ENCODE data around the gene UCN2.

The UCN2 gene, protein sequence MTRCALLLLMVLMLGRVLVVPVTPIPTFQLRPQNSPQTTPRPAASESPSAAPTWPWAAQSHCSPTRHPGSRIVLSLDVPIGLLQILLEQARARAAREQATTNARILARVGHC

DNA sequence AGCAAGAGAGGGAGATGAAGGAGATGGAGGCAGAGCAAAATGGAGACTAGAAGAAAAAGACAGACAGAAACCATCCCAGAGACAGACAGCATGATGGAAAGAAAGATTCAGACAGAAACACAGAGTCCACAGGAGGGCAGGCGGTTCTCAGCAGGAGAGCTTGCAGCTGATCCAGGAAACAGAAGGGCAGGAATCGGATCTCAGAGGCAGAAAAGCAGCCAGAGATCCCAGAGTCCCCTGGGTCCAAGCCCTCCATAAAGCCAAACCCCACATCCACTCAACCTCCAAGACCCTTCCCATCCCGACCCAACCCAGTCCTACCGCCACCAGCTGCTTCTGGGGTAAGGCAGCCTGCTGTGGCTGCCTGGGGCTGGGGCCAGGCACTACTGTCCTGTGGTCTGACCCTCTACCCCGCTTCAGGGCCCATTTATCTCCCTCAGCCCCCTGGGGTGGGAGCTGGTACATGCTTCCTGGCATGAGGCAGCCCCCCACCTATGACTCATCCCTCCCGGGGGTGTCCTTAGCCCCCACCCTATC is at the start of gene UCN2:
TSS of gene UCN2 (minus strand) at position 400 of the 537 bp plus-strand sequence. CDS start 657 bp downstream, outside the sequence.
- no peak for DNase-seq (ENCODE audit: low spot score)

DNA sequence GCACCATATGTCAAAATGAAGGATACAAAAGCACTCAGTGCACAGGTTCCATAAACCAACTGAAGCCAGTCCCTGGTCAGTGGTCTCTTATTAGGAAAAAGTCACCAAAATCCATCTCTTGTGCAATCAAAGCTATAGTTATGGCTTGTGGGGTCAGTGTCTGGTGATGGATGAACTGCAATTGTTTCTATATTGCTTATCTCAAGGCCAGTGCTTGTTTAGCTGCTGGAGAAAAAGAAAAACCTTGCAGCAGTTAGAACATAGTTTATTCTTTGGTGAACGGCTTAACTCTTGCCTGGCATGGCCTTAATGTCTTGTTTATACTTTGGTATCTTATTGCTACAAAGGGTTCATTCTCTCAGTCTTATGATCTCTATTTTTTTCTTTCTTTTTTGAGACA is 48.7 kb upstream of the UCN2 start:
- DNase-seq (ENCODE audit: low spot score), result no peak

DNA sequence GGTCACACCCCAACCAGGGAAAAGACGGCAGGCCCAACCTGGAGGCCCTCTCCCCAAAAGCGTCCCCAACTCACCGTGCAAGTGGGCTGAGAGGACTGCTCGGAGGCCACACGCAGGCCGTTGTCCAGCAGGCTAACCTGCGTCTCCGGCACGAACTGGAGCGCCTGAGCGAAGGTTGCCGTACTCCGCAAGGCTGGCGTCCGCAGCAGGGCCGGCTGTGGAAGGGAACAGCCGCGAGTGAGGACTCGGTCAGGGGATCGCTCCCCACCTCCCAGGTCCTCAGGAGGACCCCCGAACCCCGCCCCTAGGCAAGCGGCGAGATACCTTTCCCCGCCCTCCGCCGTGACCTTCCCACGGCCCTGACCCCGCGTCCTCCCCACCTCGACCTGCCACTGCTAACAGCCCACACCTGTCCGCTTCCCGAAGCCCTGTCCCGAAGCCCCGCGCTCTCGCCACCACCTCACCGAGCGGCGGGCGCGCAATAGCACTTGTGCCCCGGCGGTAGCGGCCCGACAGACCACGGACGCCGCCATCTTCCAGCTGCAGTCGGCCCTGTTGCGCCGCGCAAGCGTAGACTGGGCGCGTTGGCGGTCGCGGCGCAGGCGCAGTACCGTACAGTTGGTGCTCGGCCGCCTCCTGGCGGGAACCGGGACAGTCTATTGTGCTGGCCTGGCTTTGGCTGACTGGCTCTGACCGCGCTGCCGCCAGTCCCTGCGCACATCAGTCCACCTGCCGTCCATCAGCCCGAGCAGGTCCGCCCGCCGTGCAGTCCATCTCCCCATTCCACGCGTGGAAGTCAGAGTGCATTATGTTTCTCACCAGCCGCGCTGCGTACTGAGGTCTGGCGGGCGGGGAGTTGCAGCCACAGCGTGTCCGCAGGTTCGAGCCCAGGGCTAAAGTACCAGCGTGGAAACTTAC is 45.8 kb upstream of the UCN2 start, which contains the start of gene UQCRC1:
TSS of gene UQCRC1 (minus strand) at position 559 of the 918 bp plus-strand sequence. CDS start at position 533, 26 bp downstream.
- DNase-seq (ENCODE audit: low spot score), result peak; percentile 93

DNA sequence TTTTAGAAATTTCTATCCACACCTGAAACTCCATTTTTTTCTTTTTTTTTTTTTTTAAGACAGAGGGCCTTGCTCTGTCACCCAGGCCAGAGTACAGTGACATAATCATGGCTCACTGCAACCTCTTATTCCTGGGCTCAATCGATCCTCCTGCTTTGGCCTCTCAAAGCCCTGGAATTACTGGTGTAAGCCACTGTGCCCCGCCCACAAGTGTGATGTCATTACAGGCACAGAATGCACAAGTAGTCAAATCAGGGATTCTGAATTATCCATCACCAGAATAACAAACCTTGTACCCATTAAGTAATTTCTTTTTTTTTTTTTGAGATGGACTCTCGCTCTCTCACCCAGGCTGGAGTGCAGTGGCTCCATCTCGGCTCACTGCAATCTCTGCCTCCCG is 43.9 kb upstream of the UCN2 start:
- no peak for DNase-seq (ENCODE audit: low spot score)

DNA sequence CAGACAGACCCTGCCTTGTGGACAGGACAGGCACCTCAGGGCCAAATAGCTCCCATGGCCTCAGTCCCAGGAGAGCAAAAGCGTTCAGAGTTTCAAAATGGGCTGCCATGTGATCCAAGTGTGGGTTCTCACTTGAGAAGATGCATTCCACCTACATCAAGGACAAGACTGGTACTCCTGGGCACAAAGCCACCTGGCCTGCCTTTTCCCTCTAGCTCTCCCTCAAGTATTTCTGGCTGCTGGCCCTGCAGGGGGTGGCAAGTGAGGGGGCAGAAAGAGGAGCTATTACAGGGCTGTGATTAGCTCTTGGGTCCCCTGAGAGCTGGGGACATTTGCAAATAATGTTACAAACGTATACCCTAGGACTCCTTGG is 38.0 kb upstream of the UCN2 start:
- DNase-seq (ENCODE audit: low spot score), result no peak

DNA sequence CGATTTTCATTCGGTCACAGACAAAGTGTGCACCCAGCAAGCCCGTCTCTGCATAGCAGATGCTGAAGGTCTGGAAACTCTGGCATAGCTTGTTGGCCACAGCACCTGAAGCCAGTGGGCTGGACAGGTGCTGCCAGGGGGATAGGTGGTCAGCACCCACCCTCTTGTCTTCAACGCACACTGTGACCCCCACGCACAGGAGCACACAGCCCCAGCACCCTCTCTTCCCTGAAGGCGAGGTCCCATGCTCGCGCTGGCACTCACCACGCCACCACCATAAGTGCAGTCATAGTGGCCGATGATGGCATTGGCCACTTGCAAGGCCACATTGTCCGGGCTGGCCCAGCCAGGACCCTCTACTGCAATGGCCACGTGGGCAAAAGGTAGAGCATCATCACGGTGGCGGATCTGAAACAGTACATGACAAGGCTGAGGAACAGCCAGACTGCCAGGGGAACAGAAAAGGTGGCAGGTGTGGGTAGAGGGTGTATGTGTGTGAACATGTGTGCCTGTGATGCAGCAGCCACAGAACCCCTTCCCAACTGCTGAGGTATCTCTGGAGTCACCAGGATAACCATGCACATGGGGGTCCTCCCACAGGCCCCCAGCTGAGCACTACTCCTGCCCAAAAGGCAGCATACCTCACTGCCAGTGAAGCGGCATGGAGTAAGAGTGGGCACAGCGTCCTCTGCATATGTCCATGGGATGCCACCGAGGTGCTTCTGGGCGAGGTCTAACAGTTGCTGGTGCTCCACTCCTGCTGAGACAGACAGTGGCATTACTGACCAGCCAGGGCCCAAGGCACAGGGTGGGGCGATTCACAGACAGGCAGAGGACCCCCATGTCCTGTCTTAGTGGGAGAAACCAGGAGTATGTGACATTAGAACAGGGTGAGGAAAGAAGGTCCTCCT is 37.4 kb upstream of the UCN2 start:
- DNase-seq (ENCODE audit: low spot score), result no peak

DNA sequence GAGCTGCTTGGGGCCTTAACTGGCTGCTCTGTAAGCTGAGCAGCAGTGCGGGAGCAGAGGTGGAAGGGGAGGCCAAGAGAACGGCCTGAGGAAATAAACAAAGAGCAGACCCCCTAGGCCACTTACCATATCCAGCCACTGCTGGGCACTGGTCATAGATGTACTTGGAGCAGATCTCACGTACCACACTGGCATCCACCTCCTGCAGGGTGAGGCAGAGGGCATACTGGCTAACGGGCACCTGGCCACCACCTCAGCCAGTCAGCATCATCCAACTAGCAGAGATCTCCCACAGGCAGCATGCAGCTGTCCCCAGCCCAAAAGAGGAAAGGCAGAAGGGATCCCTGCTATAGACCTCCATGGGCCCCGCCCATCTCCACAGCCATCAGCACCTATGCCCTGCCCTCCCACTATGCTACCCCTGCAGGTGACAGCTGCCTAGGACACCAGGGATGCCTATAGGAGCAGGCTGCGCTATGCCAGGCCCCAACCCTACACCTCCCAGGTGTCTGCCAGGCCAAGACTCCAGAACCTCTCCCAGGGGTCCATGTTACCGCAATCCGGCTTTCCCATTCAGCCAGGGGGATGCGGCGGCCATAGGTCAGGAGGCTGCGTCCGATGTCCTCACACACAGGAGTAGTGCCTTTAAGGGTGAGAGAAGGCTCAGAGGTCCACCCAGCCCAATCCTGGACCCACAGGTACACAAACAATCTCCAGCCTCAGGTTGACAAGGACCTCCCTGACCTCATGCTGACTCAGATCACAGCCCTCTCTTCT is 36.1 kb upstream of the UCN2 start:
- DNase-seq (ENCODE audit: low spot score), result no peak

DNA sequence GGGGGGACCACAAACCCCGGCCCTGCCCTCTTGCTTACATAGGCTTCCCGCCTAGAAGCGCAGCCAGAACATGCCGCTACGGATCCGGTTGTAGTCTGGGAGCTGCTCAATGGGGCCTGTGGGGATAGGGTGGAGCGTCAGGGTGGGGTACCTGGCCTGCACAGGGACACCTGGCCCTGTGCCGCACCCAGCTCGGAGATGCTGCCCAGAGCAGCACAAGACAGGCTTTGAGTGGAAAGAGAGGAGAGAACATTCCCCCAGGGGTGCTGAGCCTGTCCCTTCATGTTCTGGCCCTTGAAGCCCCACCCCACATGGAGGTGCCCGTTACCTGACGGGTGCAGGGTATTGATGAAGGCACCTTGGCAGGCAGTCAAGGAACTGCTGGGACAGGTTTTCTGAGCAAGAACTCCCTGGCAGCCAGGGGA is 35.5 kb upstream of the UCN2 start:
- DNase-seq (ENCODE audit: low spot score), result no peak

DNA sequence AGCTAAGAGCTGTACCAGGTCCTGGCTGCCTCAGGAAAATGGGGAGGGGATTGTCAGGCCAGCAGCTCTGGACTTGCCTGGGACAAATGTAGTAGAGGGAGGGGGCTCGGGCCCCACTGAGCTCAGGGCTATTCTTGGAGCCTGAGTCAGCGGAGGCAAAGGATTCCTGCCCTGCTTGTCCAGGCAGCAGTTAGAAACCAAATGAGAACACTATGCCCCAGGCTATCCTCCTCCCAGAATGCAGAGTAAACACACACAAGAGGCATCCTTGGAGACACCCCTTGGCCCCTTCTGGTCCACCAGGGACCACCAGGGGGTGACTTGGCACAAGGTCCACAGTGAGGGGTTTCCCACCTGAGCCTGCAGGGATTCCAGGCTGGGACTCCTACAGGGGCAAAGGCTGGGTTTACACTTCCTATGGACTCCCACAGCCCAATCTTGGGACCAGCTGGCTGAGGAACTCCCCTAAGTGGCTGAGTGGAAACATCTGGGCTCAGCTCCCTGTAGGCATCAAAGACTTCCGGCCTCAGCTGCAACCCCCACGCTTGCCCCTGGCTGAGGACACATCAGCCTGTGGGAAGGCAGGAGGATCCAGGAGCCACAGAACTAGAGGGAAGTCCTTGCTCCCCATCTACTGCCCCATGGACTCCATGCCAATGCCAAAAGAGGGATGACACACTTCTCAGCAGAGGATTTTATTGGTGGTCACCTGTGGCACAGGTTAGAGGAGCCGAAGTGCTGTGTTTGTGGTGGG is 34.9 kb upstream of the UCN2 start:
- no peak for DNase-seq (ENCODE audit: low spot score)

DNA sequence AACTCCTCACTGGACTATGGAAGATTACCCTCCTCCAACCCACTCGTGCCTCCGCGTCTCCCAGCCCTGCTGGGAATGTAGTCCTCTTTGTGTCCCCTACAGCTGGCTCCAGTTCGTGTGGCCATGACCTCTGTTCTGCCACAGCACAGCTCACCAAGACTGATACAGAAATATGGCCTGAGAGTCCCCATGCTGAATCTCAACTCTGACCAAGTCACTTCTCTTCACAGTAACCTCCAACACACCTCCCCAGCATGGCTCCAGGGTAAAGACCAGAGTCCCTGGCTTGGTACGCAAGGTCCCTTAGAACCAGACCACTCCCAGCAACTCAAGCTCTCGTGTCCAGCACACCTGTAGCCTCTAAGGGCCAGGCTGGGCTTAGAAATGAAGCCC is 33.8 kb upstream of the UCN2 start:
- DNase-seq (ENCODE audit: low spot score), result no peak

DNA sequence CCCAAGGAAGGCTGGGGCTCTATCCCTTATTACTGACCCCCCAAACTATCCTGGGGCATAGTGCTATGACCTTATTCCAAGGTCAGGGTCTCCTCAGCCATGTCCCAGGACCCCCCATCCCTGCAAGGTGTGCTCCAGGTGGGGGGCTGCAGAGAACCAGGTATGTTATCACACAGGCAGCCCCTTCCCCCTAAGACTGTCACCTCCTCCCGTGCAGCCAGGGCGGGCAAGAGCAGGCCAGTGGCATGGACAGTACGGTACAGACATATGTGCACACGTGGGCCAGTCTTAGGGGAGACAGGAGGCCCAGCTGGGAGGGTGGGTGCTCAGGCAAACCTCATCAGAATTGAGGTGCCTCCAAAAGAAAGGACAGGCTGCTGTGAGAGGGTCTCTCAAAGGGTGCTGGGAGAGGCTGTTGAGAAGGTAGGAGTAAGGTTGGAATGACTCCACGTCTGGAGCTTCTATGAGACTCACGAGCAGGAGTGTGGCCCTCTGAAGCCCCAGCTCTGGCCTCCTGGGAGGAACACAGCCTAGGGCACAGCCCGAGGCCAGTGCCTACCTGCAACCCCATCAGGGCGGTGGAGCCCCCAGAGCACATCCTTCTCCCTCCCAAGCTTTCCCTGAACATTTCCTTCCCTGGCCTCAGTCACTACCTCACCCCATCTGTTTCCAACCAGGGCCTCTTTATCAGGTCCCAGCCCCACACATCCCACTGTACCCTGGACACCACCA is 33.3 kb upstream of the UCN2 start:
- no peak for DNase-seq (ENCODE audit: low spot score)

DNA sequence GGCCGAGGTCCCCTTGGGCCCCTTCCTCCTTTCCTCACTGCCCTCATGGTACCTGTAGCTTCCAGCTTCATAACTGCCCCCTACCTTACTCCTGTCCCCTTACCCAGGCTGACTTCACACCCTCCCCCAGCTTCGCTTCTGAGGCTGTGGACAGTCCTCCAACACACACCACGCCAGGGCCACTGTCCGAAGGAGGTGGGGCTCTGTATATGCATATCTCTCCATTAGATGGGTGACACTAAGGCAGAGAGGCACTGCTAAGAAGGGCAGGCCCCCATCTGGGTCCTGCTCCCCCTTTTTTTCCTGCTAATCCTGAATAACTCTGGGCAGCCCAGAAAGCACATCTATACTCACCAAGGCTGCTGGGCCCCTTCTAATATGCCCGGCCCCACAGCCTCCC is 32.6 kb upstream of the UCN2 start:
- DNase-seq (ENCODE audit: low spot score), result no peak

DNA sequence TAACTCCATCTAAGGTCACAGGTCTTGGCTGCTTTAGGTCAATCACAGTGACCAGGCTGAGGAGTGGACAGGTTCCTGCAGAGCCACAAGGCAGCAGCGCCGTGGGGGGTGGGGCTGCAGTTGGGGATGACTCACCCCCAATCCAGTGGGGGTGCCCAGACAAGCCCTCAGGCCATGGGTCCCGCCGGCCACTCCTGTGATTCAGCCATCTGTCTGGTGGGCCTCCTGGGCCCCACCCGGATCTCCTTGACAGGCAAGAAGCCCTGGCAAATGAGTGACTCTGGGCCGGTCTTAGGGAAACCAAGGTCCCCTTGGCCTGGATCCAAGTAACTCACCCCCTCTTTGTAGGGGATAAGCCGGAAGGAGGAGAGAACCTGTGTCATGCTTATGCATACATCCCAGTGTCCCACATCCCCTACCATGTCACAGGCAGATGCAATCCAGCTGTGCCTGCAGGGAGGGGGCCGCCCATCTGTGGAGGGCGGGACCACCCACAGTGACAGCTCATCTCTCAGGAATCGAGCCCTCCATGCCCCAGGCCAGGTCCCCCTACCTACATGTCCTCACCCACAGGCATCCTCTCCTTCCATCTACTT is 32.0 kb upstream of the UCN2 start:
- DNase-seq (ENCODE audit: low spot score), result no peak

DNA sequence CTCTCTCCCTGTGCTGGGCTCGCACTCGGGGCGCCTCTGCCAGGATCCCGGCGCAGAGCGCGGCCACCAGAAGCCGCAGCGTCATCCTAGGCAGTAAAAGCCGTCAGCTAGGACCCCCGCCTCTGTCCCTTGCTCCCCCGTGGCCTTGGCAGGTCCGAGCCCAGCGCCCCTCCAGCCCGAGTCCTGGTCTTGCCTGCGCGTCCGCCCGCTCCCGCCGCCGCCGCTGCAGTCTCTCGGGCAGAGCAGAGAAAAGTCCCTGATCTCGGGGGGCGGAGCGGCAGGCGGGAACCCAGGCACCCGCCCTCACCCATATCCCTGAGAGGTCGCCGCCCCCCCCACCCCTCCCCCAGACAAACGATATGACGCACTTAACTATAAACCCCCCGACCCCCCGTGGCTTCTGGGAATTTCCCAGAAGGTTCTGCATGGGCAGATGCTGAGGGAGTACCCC is 31.5 kb upstream of the UCN2 start, which contains the start of gene COL7A1:
TSS of gene COL7A1 (minus strand) at position 255 of the 451 bp plus-strand sequence. CDS start at position 85, 170 bp downstream.
- DNase-seq (ENCODE audit: low spot score), result no peak

DNA sequence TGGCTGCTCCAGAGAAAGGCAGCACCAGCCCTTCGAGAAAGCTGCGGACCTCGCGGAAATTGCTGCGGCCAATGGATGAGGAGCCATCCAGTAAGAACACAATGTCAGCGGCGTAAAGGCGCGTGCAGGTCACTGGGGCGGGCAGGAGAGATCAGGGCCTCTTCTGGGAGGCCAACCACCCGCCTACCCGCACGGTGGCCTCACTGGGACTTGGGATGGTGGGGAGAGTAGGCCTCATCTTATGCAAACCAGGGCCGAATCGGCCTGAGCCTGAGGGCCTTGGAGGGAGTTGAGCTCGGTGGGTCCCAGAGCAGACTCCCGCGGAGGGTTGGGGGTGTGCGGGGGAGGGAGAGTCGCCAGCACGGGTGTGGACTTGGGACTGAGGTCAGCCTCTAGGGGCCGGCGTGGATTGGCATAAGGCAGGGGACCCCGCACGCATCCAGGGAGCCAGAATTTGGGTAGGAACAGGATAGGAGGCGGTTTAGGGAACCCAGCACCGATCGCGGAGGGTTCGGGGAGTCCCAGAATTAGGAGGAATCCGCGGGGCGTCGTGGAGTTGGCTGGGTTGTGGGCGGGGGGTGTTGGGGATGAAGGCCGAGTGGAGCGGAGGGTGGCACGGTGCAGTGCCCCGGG is 31.0 kb upstream of the UCN2 start:
- no peak for DNase-seq (ENCODE audit: low spot score)

DNA sequence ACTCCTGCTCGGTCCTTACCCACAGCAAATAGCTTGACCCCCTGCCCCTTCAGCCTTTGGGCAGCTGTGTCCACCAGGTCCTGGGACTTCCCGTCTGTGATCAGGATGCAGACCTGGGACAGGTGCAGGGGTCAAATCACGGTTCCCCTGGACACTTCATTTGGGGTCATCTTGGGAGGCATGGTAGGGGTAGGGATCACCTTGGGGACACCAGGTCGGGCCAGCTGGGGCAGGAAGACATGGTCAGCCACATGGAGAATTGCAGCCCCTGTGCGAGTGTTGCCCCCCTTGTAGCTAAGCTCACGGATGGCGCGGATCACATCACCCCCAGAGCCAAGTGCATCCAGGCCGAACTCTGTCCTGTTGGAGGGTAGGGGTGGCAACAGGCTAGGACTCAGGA is 29.8 kb upstream of the UCN2 start:
- no peak for DNase-seq (ENCODE audit: low spot score)

DNA sequence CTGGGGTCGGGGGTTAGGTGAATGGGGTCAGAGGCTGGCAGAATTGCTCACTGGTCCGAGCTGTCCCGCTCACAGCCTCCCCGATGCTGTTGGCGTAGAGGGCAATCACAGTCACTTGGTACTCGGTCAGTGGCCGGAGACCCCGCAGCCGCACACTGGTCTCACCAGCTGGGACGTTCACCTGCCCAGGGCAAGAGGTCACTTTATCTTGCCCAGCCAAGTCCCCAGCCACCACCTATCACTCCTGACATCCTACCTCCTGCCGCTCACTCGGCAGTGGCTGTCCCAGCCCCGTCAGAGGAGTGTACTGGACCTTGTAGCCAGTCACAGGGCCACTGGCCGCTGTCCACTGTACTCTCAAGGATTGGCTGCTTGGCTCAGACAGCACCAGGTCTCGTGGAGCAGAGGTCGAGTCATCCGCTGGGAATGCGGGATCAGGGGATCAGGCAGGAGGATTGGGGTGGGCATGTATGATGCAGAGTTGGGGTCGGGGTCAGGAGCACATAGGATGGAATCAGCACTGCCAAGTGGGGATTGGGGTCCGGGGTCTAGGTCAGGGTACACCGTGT is 29.0 kb upstream of the UCN2 start:
- DNase-seq (ENCODE audit: low spot score), result no peak

DNA sequence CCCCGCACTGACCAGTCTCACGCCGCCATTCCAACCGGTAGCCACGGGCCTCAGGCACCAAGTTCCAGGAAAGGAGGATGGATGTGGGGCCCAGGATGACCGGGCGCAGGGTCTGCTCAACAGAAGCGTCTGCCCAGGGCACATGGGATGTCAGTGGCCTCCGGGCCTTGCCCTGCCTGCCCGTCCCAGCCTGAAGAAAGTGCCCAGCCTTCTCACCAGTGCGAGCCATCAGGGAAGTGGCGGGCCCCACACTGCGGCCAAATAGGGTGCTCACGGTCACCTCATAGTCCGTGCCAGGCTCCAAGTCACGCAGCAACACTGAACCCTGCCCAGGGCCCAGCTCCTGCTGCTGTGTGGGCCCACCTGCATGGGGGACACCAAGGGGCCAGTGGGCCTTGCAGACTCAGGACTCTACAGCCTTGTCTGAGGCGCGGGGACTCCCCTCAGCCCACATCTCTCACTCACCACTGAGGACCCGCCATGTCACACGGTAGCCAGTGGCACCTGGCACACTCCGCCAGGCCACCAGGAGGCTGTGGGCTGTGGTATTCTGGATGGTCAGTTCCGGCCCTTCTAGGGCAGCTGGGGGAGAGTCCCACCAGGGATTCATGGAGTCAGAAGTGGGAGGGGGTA is 28.4 kb upstream of the UCN2 start:
- DNase-seq (ENCODE audit: low spot score), result no peak

Data from CD4-positive, alpha-beta T cell treated with Interleukin-15 for 4 hours (primary cell).